Measurements from ENCODE around the gene VPS37B.

DNA sequence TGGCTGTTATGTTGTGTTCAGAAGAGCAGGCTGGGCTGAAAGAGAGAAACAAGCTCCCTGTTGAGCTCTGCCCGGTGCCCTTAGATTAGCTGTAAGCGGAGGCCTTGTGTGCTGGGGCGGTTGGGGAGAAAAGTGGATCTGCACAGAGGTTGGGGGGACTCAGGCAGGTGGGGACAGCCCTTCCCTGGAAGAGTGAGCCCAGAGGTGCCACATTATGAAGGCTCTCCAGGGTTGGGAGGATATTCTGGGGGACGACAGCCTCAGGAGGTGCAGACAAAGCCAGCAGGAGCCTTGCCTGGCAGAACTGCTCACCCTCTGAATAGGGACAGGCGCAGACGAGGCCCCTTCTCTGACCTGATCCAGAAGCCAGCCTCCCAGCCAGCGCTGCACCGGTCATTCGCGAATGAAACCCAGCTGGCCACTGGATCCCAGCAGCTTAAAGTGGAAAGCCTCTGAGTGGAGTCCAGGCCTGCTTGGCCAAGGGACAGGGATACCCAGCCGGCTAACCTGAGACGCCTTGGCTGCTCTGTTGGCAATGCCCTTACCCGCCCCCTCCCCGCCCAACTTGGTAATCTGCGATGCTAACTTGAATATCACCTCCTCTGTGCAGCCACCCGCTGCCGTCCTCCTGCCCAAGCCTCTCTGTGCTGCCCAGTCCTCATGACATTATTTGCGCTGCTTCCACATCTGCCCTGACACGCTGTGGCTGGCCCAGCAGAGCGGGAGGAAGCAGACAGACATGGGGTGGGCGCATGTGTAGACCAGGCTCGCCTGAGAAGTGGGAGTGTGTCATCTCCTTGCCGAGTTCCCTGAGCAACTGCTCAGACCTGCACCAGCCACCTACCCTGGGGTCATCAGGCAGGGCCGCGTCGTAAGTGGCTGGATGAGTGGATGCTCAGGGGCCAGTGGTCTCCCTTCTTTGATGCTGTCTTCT lies 55.1 kb downstream of the VPS37B start:
- TF ChIP-seq, protein P1, sequence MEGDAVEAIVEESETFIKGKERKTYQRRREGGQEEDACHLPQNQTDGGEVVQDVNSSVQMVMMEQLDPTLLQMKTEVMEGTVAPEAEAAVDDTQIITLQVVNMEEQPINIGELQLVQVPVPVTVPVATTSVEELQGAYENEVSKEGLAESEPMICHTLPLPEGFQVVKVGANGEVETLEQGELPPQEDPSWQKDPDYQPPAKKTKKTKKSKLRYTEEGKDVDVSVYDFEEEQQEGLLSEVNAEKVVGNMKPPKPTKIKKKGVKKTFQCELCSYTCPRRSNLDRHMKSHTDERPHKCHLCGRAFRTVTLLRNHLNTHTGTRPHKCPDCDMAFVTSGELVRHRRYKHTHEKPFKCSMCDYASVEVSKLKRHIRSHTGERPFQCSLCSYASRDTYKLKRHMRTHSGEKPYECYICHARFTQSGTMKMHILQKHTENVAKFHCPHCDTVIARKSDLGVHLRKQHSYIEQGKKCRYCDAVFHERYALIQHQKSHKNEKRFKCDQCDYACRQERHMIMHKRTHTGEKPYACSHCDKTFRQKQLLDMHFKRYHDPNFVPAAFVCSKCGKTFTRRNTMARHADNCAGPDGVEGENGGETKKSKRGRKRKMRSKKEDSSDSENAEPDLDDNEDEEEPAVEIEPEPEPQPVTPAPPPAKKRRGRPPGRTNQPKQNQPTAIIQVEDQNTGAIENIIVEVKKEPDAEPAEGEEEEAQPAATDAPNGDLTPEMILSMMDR (IDR thresholded peaks at IDR 0.05): no peak
- TF ChIP-seq POLR2A (IDR thresholded peaks at IDR 0.05): no peak

Measured in right lobe of liver (tissue), 4 donors.